Smooth muscle cell (in vitro differentiated cells): ENCODE data around the gene FNDC4. TPM values are rescaled to one million over a fixed set of nuclear protein-coding genes. Genes with fewer than 3 reads are reported as not detected.

Experiments
- DNase-seq: peaks from one replicate; lab custom pipeline; 2025; ENCODE audit not compliant: unreplicated experiment; lab: John Stamatoyannopoulos, UW
- H2AFZ ChIP-seq: fragments of 200-600 bp; sonication (generic); 2 replicates; pipeline ENCODE4 v1.6.0; 2016; ENCODE audit warnings: antibody characterized with exemption, low read depth, mild to moderate bottlenecking
- H3F3A ChIP-seq: fragments of 200-600 bp; sonication (generic); 2 replicates; pipeline ENCODE4 v1.6.0; 2017; ENCODE audit warnings: antibody characterized with exemption, low read depth
- H3K27ac ChIP-seq: fragments of 200-600 bp; sonication (generic); 2 replicates; pipeline ENCODE4 v1.5.1; 2016; ENCODE audit warnings: low read depth, mild to moderate bottlenecking
- H3K27me3 ChIP-seq: fragments of 200-600 bp; sonication (generic); 2 replicates; pipeline ENCODE4 v1.6.1; 2016; ENCODE audit warnings: low read depth, mild to moderate bottlenecking
- H3K36me3 ChIP-seq: fragments of 200-600 bp; sonication (generic); 2 replicates; pipeline ENCODE4 v1.5.1; 2016; ENCODE audit warnings: low read depth
- H3K4me1 ChIP-seq: fragments of 200-600 bp; sonication (generic); 2 replicates; pipeline ENCODE4 v1.5.1; 2016; ENCODE audit warnings: low read depth
- H3K4me2 ChIP-seq: fragments of 200-600 bp; sonication (generic); 2 replicates; pipeline ENCODE4 v1.6.0; 2016; ENCODE audit warnings: mild to moderate bottlenecking
- H3K4me3 ChIP-seq: fragments of 200-600 bp; sonication (generic); 2 replicates; pipeline ENCODE4 v1.5.1; 2016; ENCODE audit warnings: mild to moderate bottlenecking
- H3K79me2 ChIP-seq: fragments of 200-600 bp; sonication (generic); 2 replicates; pipeline ENCODE4 v1.6.0; 2016; ENCODE audit warnings: low read depth, mild to moderate bottlenecking
- H3K9ac ChIP-seq: fragments of 200-600 bp; sonication (generic); 2 replicates; pipeline ENCODE4 v1.6.0; 2016; ENCODE audit warnings: low read depth
- H3K9me3 ChIP-seq: fragments of 200-600 bp; sonication (generic); replicated peaks from 2 replicates; pipeline ENCODE4 v1.5.1; 2016; ENCODE audit warnings: low read depth
- H4K20me1 ChIP-seq: fragments of 200-600 bp; sonication (generic); 2 replicates; pipeline ENCODE4 v1.6.0; 2016; ENCODE audit warnings: low read depth
- CTCF ChIP-seq: fragments of 200-600 bp; sonication (generic); IDR thresholded peaks from 2 replicates; pipeline ENCODE4 v1.5.1; 2017; ENCODE audit warnings: borderline replicate concordance, mild to moderate bottlenecking, antibody characterized with exemption; ENCODE audit not compliant: insufficient read depth, poor library complexity, severe bottlenecking
- WGBS: methylation state at CpG from one replicate; pipeline ENCODE4 v1.1.7; 2016; ENCODE audit warnings: low lambda C conversion rate; 5-methylcytosine and 5-hydroxymethylcytosine counted together
- polyA plus RNA-seq: library from polyadenylated mRNA; unstranded; fragments of >200 nt; fragmentation: Nextera tagmentation; extraction: Ambion mirVana; gene quantifications from 2 replicates; pipeline ENCODE4 v1.2.1, GENCODE V29; 2016
- total RNA-seq: library from RNA; depleted of rRNA; stranded (reverse); fragments of >200 nt; gene quantifications from 2 replicates; pipeline ENCODE4 v1.2.3, GENCODE V29; 2014

Gene FNDC4
- total and polyA plus RNA-seq, 2 experiments from 2014 or later, result 6.7 to 24.1 TPM

DNA sequence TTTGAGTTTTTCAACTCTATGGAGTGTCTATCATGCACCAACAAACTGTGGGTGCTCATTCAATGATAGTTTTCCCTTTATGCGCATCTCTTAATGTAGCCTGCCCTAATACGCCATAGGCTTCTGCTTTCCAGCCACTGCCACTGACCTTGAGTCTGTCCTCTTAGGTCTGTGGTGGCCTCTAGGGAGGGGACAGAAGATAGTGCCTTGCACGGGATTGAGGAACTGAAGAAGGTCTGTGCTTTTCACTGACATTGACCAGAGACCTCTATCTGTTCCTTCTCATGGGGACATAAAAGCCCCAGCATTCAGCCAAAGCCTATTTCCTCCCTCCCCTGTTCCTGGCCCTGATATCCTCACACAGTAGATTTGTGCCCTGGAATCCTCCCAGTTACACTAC lies 4.0 kb upstream of the FNDC4 start:
- no peak for DNase-seq
- no peak overlapping the region for H3K4me2 ChIP-seq
- H4K20me1 ChIP-seq, result no peaks in the 10 kb centered on the region
- H3F3A ChIP-seq, result peaks cover 3% of the 10 kb centered on the region
- H3K27ac ChIP-seq, result no peak overlapping the region
- no peaks in the 10 kb centered on the region for H3K9me3 ChIP-seq
- H2AFZ ChIP-seq, result no peak overlapping the region
- H3K36me3 ChIP-seq, result no peaks in the 10 kb centered on the region
- no peak overlapping the region for H3K9ac ChIP-seq
- no peaks in the 10 kb centered on the region for H3K79me2 ChIP-seq
- 75% methylated on average over 3 of the region's 3 CpGs for WGBS
- no peak overlapping the region for H3K4me3 ChIP-seq
- H3K27me3 ChIP-seq, result peaks cover 23% of the 10 kb centered on the region
- TF ChIP-seq CTCF, result no peak
- peaks cover 5% of the 10 kb centered on the region for H3K4me1 ChIP-seq

GRCh38 chr2:27497288-27497627 lies 2.3 kb upstream of the FNDC4 start:
- Histone ChIP-seq H3K4me3 (no peak overlapping the region), H3K4me2 (no peak overlapping the region), H2AFZ (no peak overlapping the region)

GRCh38 chr2:27496357-27497287 lies 1.6 kb upstream of the FNDC4 start, which contains the start of gene GCKR:
Gene GCKR, plus strand, starts transcription at chr2:27496839. Its CDS starts 66 bp downstream, at chr2:27496905.
- H3K27me3 ChIP-seq, result peaks cover 23% of the 10 kb centered on the region
- DNase-seq, result no peak
- no peak within 1 kb of the TSS for H3K27ac ChIP-seq
- peak within 1 kb of the TSS; percentile 100 for H2AFZ ChIP-seq
- H3K79me2 ChIP-seq, result no peaks in the 10 kb centered on the region
- peaks cover 5% of the 10 kb centered on the region for H3K4me1 ChIP-seq
- H3F3A ChIP-seq, result peaks cover 3% of the 10 kb centered on the region
- peak within 1 kb of the TSS; percentile 100 for H3K4me2 ChIP-seq
- no peak within 1 kb of the TSS for H3K9ac ChIP-seq
- peak within 1 kb of the TSS; percentile 89 for H3K4me3 ChIP-seq
- no peaks in the 10 kb centered on the region for H3K9me3 ChIP-seq
- no peak for TF ChIP-seq CTCF
- H3K36me3 ChIP-seq, result no peaks in the 10 kb centered on the region
- 86% methylated on average over 12 of the region's 12 CpGs for WGBS
- H4K20me1 ChIP-seq, result no peaks in the 10 kb centered on the region

More at GRCh38 chr2:27497288-27497627, 2.3 kb upstream of the FNDC4 start:
- Histone ChIP-seq H3K4me1 (peaks cover 5% of the 10 kb centered on the region), H3K27ac (no peak overlapping the region), H3K9me3 (no peaks in the 10 kb centered on the region), H3K36me3 (no peaks in the 10 kb centered on the region), H4K20me1 (no peaks in the 10 kb centered on the region), H3K9ac (no peak overlapping the region), H3F3A (peaks cover 3% of the 10 kb centered on the region), H3K79me2 (no peaks in the 10 kb centered on the region), H3K27me3 (peaks cover 23% of the 10 kb centered on the region)
- TF ChIP-seq CTCF, result no peak
- 76% methylated on average over 4 of the region's 4 CpGs for WGBS
- no peak for DNase-seq
